T-cell (primary cell): ENCODE measurements around the gene GPR157. TPM values are rescaled to one million over a fixed set of nuclear protein-coding genes. Genes with fewer than 3 reads are reported as not detected.
"Not testable (repeated sequence)": the region's sequence is repeated elsewhere in the genome, so short reads cannot be mapped to it uniquely, and the experiment has no call there.

Experiments used
- ATAC-seq, 4 experiments: fragments of 200-7000 bp in 3 of 4; fragments of 150-1000 bp in 1 of 4; cut with Tn5 transposase; replicated peaks in 1 of 4; 1 replicate in 3 of 4; 2 replicates in 1 of 4; pipeline ENCODE4 v1.10.0; 2021; ENCODE audit warnings: moderate library complexity in 3 of 4, mild to moderate bottlenecking in 2 of 4, moderate number of reproducible peaks in 1 of 4
- CTCF ChIA-PET, 2 donors: fragments of 300-600 bp; sonication (Branson Sonifier 250); formaldehyde crosslinking; loops; one replicate each; lab custom pipeline; 2022; ENCODE audit warnings: antibody characterized with exemption in 2 of 2; lab: Charles Lee
- POLR2A ChIA-PET, 2 donors: fragments of 300-600 bp; sonication (Branson Sonifier 250); formaldehyde crosslinking; loops; one replicate each; lab custom pipeline; 2022; ENCODE audit warnings: antibody characterized with exemption in 2 of 2; lab: Charles Lee
- DNase-seq, 35 experiments: peaks; one replicate each; pipeline versions ENCODE4 v3.0.0 to v3.0.0-alpha.2; 2013 to 2023
- H3K27ac ChIP-seq: one replicate; pipeline ENCODE4 v1.5.1; 2013; ENCODE audit warnings: low read length
- H3K27me3 ChIP-seq, 2 experiments: replicated peaks in 1 of 2; 1 replicate in 1 of 2; 2 replicates in 1 of 2; pipeline versions ENCODE4 v1.6.1 to v1.7.0; 2013; ENCODE audit warnings: low read length in 1 of 2, mixed read lengths in 1 of 2; ENCODE audit not compliant: control insufficient read depth in 2 of 2, insufficient read depth in 2 of 2; ENCODE audit errors: extremely low read depth in 1 of 2
- H3K36me3 ChIP-seq, 2 donors: 1 replicate in 1 of 2; 2 replicates in 1 of 2; pipeline versions ENCODE4 v1.6.1 to v1.7.0; 2013; ENCODE audit warnings: low read length in 1 of 2; ENCODE audit not compliant: control insufficient read depth in 2 of 2, insufficient read depth in 1 of 2; ENCODE audit errors: extremely low read depth in 1 of 2
- H3K4me1 ChIP-seq, 2 experiments: 1 replicate in 1 of 2; 2 replicates in 1 of 2; pipeline versions ENCODE4 v1.6.1 to v1.7.0; 2013; ENCODE audit warnings: low read length in 2 of 2, mixed read lengths in 1 of 2; ENCODE audit not compliant: insufficient read depth in 2 of 2, control insufficient read depth in 1 of 2; ENCODE audit errors: extremely low read depth in 1 of 2
- H3K4me3 ChIP-seq, 2 donors: 1 replicate in 1 of 2; 2 replicates in 1 of 2; pipeline versions ENCODE4 v1.5.1 to v1.7.0; 2013; ENCODE audit warnings: mild to moderate bottlenecking in 2 of 2, low read length in 1 of 2, moderate library complexity in 1 of 2; ENCODE audit not compliant: control insufficient read depth in 1 of 2; ENCODE audit errors: extremely low read depth in 1 of 2
- H3K9me3 ChIP-seq: 2 replicates; pipeline ENCODE4 v1.7.0; 2013
- H3K27ac Mint-ChIP-seq, 2 donors: one replicate each; pipeline ENCODE4 v1.8.0; 2020 to 2021; ENCODE audit warnings: mild to moderate bottlenecking in 2 of 2, mixed read lengths in 2 of 2
- H3K27me3 Mint-ChIP-seq, 2 donors: one replicate each; pipeline ENCODE4 v1.8.0; 2021 to 2022; ENCODE audit warnings: mixed read lengths in 2 of 2
- H3K36me3 Mint-ChIP-seq: one replicate; pipeline ENCODE4 v1.8.0; 2021; ENCODE audit warnings: mixed read lengths
- H3K4me1 Mint-ChIP-seq, 3 donors: one replicate each; pipeline ENCODE4 v1.8.0; 2020 to 2022; ENCODE audit warnings: mixed read lengths in 3 of 3, mild to moderate bottlenecking in 1 of 3
- H3K4me3 Mint-ChIP-seq, 3 donors: one replicate each; pipeline ENCODE4 v1.8.0; 2020 to 2022; ENCODE audit warnings: mild to moderate bottlenecking in 3 of 3, mixed read lengths in 3 of 3, moderate library complexity in 3 of 3
- H3K9me3 Mint-ChIP-seq, 3 donors: one replicate each; pipeline ENCODE4 v1.8.0; 2020 to 2022; ENCODE audit warnings: mixed read lengths in 3 of 3
- WGBS: methylation state at CpG from one replicate; pipeline ENCODE4 v1.1.5; 2013; ENCODE audit warnings: missing lambda C conversion rate; ENCODE audit not compliant: insufficient coverage; 5-methylcytosine and 5-hydroxymethylcytosine counted together
- total RNA-seq, 35 experiments: library from RNA in 6 of 35; stranded (reverse) in 6 of 35; fragments of 120-200 nt in 1 of 35; gene quantifications; one replicate each; pipeline versions ENCODE4 v1.2.1 to v1.2.4 and lab custom pipeline; 2013 to 2026

The GPR157 gene
- total RNA-seq, 5 donors from 2014 or later (not counting 1 experiment from before 2014, with no cell fraction given) = 7.1 to 10.7 (median 8.9) TPM

- POLR2A ChIA-PET = no interaction called here
- H3K4me3 ChIP-seq = no peak overlapping the region
- Mint-ChIP-seq H3K36me3 (no peaks in the 10 kb centered on the region), H3K4me1 (no peaks in the 10 kb centered on the region), H3K27me3 (no peaks in the 10 kb centered on the region), H3K9me3 (no peaks in the 10 kb centered on the region), H3K4me3 (no peak overlapping the region), H3K27ac (no peak overlapping the region)
- no peaks in the 10 kb centered on the region for H3K27me3 ChIP-seq
- no peaks in the 10 kb centered on the region for H3K9me3 ChIP-seq
- DNase-seq (no peak), ATAC-seq (no peak)
- WGBS = 91% methylated on average over 14 of the region's 17 CpGs
- CTCF ChIA-PET = interaction anchor here (0.6 to 0.7 kb wide), 3 partner anchors 9 to 1071 kb away, joined by 3 to 7 read pairs (median 4); no protein-coding TSS in a partner anchor
- no peaks in the 10 kb centered on the region for H3K36me3 ChIP-seq
- no peak overlapping the region for H3K27ac ChIP-seq
- no peaks in the 10 kb centered on the region for H3K4me1 ChIP-seq
Observed at GRCh38 chr1:9149837-9150581, 21.1 kb upstream of the GPR157 start.

- Histone ChIP-seq H3K9me3 (no peaks in the 10 kb centered on the region), H3K27ac (no peak overlapping the region), H3K36me3 (no peaks in the 10 kb centered on the region), H3K27me3 (no peaks in the 10 kb centered on the region), H3K4me3 (no peak overlapping the region), H3K4me1 (no peaks in the 10 kb centered on the region)
- Mint-ChIP-seq H3K4me1 (no peaks in the 10 kb centered on the region), H3K9me3 (no peaks in the 10 kb centered on the region), H3K27ac (no peak overlapping the region), H3K4me3 (no peak overlapping the region), H3K27me3 (no peaks in the 10 kb centered on the region), H3K36me3 (no peaks in the 10 kb centered on the region)
- DNase-seq = no peak
- no peak for ATAC-seq
- WGBS = 100% methylated on average over 1 of the region's 3 CpGs
- CTCF ChIA-PET = interaction anchor here in 1 of 2 donors (0.7 kb wide), 1 partner anchor 1072 kb away, joined by 4 read pairs; no protein-coding TSS in a partner anchor
- POLR2A ChIA-PET = interaction anchor here (0.6 kb wide), 2 partner anchors 283 to 309 kb away, joined by 8 to 9 read pairs; no protein-coding TSS in a partner anchor
Observed at GRCh38 chr1:9149151-9149550, 20.2 kb upstream of the GPR157 start.

DNA sequence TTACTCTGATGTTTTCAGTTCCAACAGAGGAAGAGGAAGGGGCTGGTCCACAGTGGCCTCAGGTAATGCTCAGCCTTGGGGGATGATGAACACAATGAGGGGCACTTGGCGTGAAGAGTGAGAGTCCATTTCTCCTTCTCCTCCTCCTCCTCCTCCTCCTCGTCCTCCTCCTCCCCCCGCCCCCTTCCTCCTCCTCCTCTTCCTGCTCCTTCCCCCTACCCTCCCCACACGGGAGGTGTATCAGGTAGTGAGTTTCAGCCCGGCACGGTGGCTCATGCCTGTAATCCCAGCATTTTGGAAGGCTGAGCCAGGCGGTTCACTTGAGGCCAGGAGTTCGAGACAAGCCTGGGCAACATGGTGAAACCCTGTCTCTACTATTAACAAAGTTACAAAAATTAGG is 17.3 kb upstream of the GPR157 start:
- Histone ChIP-seq H3K27ac (no peak overlapping the region), H3K27me3 (no peaks in the 10 kb centered on the region), H3K4me3 (no peak overlapping the region), H3K36me3 (no peaks in the 10 kb centered on the region), H3K4me1 (peaks cover 0 to 4% of the 10 kb centered on the region in 2 experiments), H3K9me3 (no peaks in the 10 kb centered on the region)
- H3K27me3 Mint-ChIP-seq = no peaks in the 10 kb centered on the region
- POLR2A ChIA-PET = no interaction called here
- WGBS = no CpG with 5 or more reads among the region's 8 CpGs
- DNase-seq (no peak), ATAC-seq (no peak)
- CTCF ChIA-PET = no interaction called here
- H3K36me3 Mint-ChIP-seq = no peaks in the 10 kb centered on the region
- no peak overlapping the region for H3K4me3 Mint-ChIP-seq
- no peak overlapping the region for H3K27ac Mint-ChIP-seq
- no peaks in the 10 kb centered on the region for H3K9me3 Mint-ChIP-seq
- peaks cover 4 to 15% (median 4%) of the 10 kb centered on the region in 3 donors for H3K4me1 Mint-ChIP-seq

- DNase-seq = no peak
- no peak for ATAC-seq
- Histone ChIP-seq H3K9me3 (no peaks in the 10 kb centered on the region), H3K36me3 (no peaks in the 10 kb centered on the region), H3K27me3 (no peaks in the 10 kb centered on the region), H3K27ac (no peak overlapping the region), H3K4me1 (peaks cover 0 to 4% of the 10 kb centered on the region in 2 experiments), H3K4me3 (no peak overlapping the region)
- no peaks in the 10 kb centered on the region for H3K36me3 Mint-ChIP-seq
- 70% methylated on average over 4 of the region's 5 CpGs for WGBS
- no peaks in the 10 kb centered on the region for H3K9me3 Mint-ChIP-seq
- POLR2A ChIA-PET = no interaction called here
- CTCF ChIA-PET = interaction anchor here in 1 of 2 donors (0.6 kb wide), 1 partner anchor 11 kb away, joined by 4 read pairs; no protein-coding TSS in a partner anchor
- no peak overlapping the region for H3K4me3 Mint-ChIP-seq
- H3K27ac Mint-ChIP-seq = no peak overlapping the region
- no peaks in the 10 kb centered on the region for H3K27me3 Mint-ChIP-seq
- peaks cover 4 to 15% (median 4%) of the 10 kb centered on the region in 3 donors for H3K4me1 Mint-ChIP-seq
Observed at GRCh38 chr1:9145714-9146113, 16.8 kb upstream of the GPR157 start.

DNA sequence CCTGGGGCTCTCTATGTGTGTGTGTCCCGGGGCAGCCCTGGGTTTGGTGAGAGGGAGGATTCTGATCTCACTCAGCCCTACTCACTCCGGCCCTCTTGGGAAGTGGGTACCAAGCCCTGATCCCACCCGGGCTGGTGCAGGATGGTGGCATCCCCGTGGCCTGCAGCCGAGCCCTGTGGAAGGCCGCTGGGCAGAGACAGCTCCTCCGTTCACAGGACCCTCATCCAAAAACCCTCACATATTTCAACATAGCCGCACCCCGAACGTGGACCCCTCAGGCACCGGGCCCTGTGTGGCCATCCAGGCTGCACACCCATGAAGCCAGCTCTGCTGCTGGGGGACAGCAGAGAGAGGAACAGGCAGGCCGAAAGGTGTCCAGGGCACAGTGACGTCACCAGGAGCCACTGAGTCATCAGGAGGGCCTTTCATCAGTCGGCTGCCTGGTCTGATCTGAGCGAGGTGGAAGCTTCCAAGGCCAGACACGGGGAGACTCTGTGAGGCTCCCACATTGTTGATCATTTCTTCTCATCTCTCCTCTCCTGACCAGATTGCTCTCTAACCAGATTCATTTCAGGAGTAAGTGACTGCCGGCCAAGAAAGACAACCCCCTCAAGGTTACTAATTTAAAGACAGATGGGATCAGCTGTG is 16.2 kb upstream of the GPR157 start:
- no peak overlapping the region for H3K27ac ChIP-seq
- H3K27me3 Mint-ChIP-seq = no peaks in the 10 kb centered on the region
- no peaks in the 10 kb centered on the region for H3K36me3 ChIP-seq
- DNase-seq (no peak), ATAC-seq (no peak)
- no peaks in the 10 kb centered on the region for H3K9me3 Mint-ChIP-seq
- ChIA-PET CTCF (interaction anchor here in 1 of 2 donors (0.6 kb wide), 1 partner anchor 11 kb away, joined by 4 read pairs; no protein-coding TSS in a partner anchor), POLR2A (no interaction called here)
- no peaks in the 10 kb centered on the region for H3K36me3 Mint-ChIP-seq
- no peak overlapping the region for H3K4me3 ChIP-seq
- peaks cover 4 to 15% (median 4%) of the 10 kb centered on the region in 3 donors for H3K4me1 Mint-ChIP-seq
- no peaks in the 10 kb centered on the region for H3K27me3 ChIP-seq
- H3K9me3 ChIP-seq = no peaks in the 10 kb centered on the region
- no peak overlapping the region for H3K4me3 Mint-ChIP-seq
- WGBS = 75% methylated on average over 13 of the region's 17 CpGs
- peaks cover 0 to 4% of the 10 kb centered on the region in 2 experiments for H3K4me1 ChIP-seq
- H3K27ac Mint-ChIP-seq = no peak overlapping the region

GRCh38 chr1:9144494-9144893 is 15.6 kb upstream of the GPR157 start:
- WGBS = 83% methylated on average over 1 of the region's 7 CpGs
- CTCF ChIA-PET, H3K36me3 ChIP-seq: not testable (repeated sequence)

More at GRCh38 chr1:9144494-9144893, 15.6 kb upstream of the GPR157 start:
- H3K4me3 Mint-ChIP-seq, H3K27ac ChIP-seq, H3K4me3 ChIP-seq, H3K9me3 ChIP-seq, H3K27me3 Mint-ChIP-seq, H3K9me3 Mint-ChIP-seq, H3K36me3 Mint-ChIP-seq, DNase-seq, ATAC-seq, POLR2A ChIA-PET, H3K27ac Mint-ChIP-seq, H3K4me1 ChIP-seq, H3K27me3 ChIP-seq: not testable (repeated sequence)
- peaks cover 4 to 15% (median 4%) of the 10 kb centered on the region in 3 donors for H3K4me1 Mint-ChIP-seq
